ENCODE data around the gene TRPV4.

DNA sequence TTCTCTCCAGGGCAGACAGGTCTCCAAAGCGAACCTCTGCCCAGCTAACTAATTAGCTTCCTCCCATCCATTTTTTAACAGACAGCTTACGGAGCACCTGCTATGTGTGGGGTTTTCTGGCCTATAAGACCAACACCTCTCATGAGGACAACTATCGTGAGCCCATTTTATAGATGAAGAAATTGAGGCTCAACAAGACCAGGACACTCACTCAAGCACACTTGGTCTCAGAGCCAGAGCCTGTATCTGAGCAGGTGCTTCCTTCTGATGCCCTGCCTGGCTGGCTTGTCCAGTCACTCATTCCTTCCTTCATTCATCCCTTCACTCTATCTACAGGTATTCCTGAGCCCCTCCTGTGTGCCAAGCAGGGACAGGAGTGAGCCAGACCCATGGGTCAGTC is 6.1 kb downstream of the TRPV4 start:
- TF ChIP-seq CHD4 (IDR thresholded peaks at IDR 0.05) (no peak), E4F1 (IDR thresholded peaks at IDR 0.05; ENCODE audit: borderline replicate concordance, partially characterized antibody) (no peak)
- TF ChIP-seq, protein P1, sequence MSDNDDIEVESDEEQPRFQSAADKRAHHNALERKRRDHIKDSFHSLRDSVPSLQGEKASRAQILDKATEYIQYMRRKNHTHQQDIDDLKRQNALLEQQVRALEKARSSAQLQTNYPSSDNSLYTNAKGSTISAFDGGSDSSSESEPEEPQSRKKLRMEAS (IDR thresholded peaks at IDR 0.05; ENCODE audit: low read depth, low read length) = no peak

Data from GM12878 (cell line).